Epithelial cell of proximal tubule (primary cell): ENCODE data around the gene SLC29A1. TPM values are rescaled to one million over a fixed set of nuclear protein-coding genes. Genes with fewer than 3 reads are reported as not detected.

Source experiments
- DNase-seq: peaks from one replicate; pipeline ENCODE4 v3.0.0-alpha.2; 2011; ENCODE audit warnings: low read depth
- H3K4me3 ChIP-seq: 2 replicates; pipeline ENCODE4 v1.5.1; 2011; ENCODE audit warnings: low read depth, mild to moderate bottlenecking, low read length
- CTCF ChIP-seq: conservative IDR thresholded peaks from 2 replicates; pipeline ENCODE4 v1.5.1; 2012; ENCODE audit warnings: low read depth, mild to moderate bottlenecking, low read length
- total RNA-seq: library from RNA; depleted of rRNA; stranded (reverse); fragments of >200 nt; gene quantifications from 2 replicates; pipeline ENCODE4 v1.2.3, GENCODE V29; 2015

SLC29A1 gene
- total RNA-seq, 1 donor from 2014 or later = 47.6 TPM

GRCh38 chr6:44203955-44204354 is 19.4 kb upstream of the SLC29A1 start:
- no peak for TF ChIP-seq CTCF
- H3K4me3 ChIP-seq = no peak overlapping the region
- no peak for DNase-seq

- TF ChIP-seq CTCF = no peak
- DNase-seq = no peak
- no peak overlapping the region for H3K4me3 ChIP-seq
Measured at GRCh38 chr6:44207966-44208365, 15.4 kb upstream of the SLC29A1 start.

GRCh38 chr6:44211284-44211683 is 12.1 kb upstream of the SLC29A1 start:
- no peak overlapping the region for H3K4me3 ChIP-seq
- DNase-seq = no peak
- TF ChIP-seq CTCF = no peak

GRCh38 chr6:44214307-44214706 is 9.1 kb upstream of the SLC29A1 start:
- H3K4me3 ChIP-seq = no peak overlapping the region
- DNase-seq = no peak
- TF ChIP-seq CTCF = no peak

GRCh38 chr6:44216677-44217331 is 6.6 kb upstream of the SLC29A1 start, which contains the start of gene MYMX:
Gene MYMX, plus strand, starts transcription at chr6:44216926. Its CDS starts 546 bp downstream, at chr6:44217472.
- TF ChIP-seq CTCF = no peak
- no peak for DNase-seq

GRCh38 chr6:44217332-44218143 is 5.9 kb upstream of the SLC29A1 start:
- DNase-seq = no peak
- TF ChIP-seq CTCF = no peak
- H3K4me3 ChIP-seq = no peak overlapping the region

More at GRCh38 chr6:44216677-44217331, 6.6 kb upstream of the SLC29A1 start, which contains the start of gene MYMX:
- no peak within 1 kb of the TSS for H3K4me3 ChIP-seq
